Superior temporal gyrus (tissue), 1 donor: ENCODE results near the gene PDCD2.
A peak's percentile ranks its signal among the peaks of the same experiment; 100 is the strongest.
"Not testable (repeated sequence)": the region's sequence is repeated elsewhere in the genome, so short reads cannot be mapped to it uniquely, and the experiment has no call there.

Source experiments
- DNase-seq: peaks from one replicate; pipeline ENCODE4 v3.0.0-alpha.2; 2016; ENCODE audit errors: extremely low spot score

The PDCD2 gene

DNA sequence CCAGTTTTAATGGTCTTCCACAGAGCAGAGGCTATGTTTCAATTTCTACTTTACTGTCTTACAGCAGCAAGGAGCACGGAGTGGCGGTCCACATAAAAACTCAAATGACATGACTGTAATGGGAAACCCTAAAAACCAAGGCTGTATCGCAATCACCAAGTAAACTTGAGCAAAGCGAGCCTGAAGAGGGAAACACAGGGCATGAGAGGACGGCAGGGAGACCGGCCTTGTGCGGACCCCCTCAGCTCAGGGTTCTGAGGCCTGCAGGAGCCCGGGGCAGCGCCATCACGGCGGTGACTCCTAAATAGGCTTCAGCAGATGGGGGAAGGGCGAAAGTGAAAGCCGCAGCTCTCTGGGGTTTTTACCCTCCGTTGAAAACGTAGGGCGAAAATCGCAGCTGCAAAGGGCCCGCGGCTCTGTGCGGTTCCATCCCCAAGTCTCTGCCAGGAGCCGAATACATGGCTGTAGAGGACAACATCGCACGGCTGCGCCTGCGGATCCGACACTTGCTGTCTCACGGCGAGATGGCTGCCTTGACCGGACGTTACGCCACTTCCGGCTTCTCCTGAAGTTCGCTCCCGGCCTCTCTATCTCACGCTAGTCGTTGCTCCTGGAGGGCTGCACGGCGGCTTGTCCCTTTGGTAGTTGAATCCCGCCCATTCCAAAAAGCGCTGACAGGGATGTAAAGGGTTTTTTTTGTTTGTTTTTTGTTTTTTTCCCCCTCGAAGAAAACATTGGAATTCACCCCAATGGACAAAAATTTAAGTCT, 31.5 kb downstream of the PDCD2 start, which contains the start of gene PSMB1:
Gene PSMB1, minus strand, starts transcription at position 543 of the 769 bp plus-strand sequence. Its CDS starts 65 bp downstream, at position 478.
- peak; percentile 99 for DNase-seq

DNA sequence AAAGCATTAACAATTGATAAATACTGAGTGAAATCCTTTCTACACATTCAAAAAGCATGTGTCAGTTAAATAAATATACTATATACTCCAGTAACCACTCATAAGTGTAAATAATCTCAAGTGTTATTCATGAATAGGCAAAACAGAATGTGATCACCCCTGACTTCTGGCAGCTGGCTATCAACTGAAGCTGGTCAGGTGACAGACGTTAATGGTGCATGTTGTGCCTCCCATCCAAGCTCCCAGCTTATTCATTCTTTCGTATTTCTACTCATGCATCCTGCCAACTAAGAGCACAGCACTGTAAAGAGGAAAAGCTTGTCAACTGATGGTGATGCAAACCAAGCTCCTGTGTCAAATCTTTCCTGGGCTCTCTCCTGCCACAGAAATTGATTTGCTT, 39.0 kb downstream of the PDCD2 start:
- no peak for DNase-seq

DNA sequence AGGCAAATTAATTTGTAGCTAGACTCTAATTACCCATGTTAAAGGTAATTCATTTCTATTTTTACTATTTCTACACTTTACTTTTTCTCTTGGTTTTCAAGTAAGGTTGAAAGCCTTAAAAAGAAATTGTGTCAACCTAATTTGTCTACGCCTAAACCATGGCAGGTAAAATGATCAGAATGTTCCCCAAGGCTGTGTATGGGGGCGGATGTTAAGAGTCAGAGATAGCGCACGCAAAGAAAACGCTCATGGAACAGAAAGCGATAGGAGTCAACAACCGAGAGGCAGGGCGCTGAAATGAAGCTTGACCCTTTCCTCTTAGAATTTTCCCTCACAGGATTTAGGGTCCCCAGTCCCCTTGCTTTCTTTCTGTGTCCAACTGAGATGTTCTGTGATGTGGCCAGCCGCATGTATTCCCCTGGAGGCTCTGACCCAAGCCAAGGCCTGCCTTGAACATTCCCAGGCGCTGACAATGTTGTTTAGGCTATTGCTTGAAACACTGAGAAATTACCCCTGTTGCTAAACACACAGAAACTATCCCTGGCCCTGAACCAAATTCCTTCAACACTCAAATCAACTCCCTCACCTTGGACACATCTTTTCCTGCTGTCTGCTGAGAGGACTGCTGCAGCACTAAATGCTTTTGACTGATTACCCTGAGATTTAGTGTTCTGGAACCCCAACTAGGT, 42.3 kb downstream of the PDCD2 start:
- DNase-seq: no peak

DNA sequence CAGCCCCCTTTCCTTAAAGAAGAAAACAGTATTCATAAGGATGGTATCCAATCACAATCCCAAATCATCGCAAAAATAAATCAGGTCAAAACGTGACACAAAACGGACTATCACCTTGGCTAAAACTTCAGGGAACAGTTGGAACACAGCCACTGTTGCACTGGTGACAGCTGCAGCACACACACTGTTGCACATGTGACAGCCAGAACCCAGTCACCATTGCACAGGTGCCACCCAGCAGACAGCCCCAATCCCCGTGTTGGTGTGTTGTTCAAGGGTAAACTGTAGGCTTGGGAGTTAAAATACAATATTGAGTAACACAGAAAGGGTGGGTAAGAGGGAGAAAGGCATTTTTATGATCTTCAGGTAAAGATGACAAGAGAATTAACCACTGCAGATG, 47.1 kb downstream of the PDCD2 start:
- no peak for DNase-seq

DNA sequence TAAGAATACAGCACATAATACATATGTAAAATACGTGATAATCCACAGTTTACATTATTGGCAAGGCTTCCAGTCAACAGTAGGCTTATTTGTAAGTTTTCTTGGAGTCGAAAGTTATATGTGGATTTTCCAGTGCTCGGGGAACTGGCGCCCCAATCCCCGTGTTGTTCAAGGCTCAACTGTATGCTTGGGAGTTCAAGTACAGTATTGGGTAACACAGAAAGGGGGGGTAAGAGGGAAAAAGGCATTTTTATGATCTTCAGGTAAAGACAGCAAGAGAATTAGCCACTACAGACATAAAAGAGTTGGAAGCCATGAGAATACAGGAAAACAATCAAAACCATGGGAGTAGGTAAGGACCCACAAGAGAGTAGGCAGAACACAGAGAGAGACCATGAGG, 47.8 kb downstream of the PDCD2 start:
- no peak for DNase-seq

DNA sequence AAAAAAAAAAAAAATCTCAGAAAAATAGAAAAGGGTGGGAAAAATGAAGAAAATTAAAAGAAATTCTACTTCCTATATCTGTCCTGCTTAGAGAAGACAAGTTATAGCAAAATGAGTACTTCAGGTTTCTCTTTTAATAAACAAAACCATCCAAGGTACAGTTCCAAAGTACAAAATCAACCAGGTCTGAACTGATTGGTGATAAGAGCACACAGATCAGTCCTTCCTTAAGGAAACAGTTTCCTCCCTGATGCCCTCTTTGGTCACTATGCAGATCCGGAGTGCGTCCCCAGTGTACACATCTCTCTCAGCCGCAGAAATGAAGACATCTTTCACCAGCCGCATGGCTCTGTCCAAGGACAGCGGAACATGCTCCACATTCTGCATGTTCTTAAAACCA, 49.4 kb downstream of the PDCD2 start:
- no peak for DNase-seq

DNA sequence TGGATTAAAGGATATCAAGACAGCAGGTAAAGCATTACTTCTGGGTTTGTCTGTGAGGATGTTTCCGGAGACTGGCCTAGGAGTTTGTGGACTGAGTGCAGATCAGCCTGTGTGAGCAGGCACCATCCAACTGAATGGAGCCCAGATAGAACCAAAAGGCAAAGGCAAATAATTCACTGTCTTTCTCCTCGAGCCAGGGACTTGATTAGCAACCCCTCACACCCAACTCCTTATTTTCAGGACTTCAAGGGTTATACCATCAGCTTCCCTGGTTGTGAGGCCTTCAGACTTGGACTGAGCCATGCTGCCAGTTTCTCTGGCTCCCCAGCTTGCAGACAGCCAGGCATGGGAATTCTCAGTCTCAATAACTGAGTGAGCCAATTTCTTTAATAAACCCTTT, 50.6 kb downstream of the PDCD2 start:
- no peak for DNase-seq

DNA sequence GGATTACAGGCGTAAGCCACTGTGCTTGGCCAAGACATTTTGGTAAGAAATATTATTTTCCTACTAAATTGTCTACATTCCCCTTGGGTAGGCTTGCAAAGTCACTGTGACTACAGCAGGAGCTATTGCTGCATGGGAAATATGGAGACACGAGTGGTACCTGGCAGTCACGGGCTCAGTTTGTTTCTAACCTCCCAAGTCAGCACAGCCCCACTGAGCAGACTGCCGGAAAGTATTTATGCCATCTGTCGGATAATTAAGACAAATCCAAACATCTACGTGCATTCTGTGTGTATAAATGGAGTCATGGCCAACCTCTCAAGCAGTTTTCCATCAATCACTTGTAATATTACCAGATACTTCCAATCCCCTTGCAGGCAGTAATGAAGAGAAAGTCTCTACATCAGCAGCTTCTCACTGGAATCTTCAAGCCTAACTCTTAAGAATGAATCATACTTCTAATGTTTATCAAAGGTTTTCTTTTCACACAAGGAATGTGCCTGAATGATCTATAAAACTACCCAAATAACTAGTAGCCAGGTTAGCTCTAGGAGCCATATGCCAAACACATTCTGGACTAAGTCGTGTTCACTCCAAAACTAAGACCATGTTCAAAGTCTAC, 51.5 kb downstream of the PDCD2 start:
- no peak for DNase-seq

DNA sequence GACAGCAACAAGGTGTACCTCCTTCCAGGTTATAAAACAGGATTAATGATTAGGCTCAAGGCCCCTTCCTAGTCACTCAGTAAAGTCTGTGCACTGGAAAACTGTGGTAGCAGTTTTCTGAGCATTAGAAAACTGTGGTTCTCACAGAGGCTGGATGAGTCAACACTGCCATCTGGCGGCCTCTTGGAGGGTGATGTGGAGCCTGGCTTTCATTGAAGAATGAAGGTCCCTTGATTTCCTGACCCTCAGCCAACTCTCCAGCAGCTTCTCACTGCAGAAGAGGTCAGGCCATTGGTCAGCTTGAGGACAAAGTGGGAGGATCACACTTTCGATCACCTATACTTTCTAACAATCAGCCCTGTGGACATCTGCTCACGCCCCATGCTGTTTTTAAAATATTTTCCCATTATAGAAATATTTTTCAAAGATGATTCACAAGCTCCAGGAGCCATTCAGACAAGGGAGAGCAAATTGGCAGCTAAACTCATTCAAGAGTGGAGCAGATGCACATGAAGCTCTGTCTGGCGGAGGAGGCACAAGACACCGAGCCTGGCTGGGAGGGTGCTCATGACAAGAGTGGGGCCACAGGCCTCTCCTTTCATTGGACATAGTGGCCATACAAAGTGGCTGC, 54.5 kb downstream of the PDCD2 start:
- peak; percentile 95 for DNase-seq

DNA sequence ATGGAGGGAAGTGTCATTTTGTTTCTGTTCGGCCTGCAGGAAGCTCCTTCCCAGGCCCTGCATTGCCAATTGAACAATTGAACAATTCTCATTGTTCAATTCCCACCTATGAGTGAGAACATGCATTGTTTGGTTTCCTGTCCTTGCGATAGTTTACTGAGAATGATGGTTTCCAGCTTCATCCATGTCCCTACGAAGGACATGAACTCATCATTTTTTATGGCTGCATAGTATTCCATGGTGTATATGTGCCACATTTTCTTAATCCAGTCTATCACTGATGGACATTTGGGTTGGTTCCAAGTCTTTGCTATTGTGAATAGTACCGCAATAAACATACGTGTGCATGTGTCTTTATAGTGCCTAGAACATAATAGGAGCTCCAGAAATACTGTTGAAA, 56.4 kb downstream of the PDCD2 start:
- DNase-seq: not testable (repeated sequence)

DNA sequence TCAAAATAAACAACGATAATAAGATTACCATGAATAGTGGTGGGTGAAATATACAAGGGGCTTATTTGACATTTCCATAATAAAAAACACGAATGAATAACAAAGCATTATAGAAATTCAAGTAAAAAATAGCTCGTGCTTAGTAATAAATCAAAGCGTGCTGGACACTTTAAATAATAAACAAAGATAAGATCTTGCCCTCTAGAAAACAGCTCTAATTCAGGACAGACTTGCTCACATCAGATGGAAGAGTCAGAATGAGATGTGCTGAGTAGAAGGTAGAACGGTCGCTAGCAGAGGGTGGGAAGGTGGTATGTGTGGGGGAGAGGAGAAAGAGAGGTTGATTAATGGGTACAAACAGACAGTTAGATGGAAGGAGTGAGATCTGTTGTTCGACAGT, 58.6 kb downstream of the PDCD2 start:
- no peak for DNase-seq
